PC-9 (cell line): ENCODE data around the gene FGD4. TPM values are rescaled to one million over a fixed set of nuclear protein-coding genes. Genes with fewer than 3 reads are reported as not detected.

Experiments
- BruUV-seq: library from RNA; stranded (reverse); fragments of 400-500 nt; replicated peaks from 2 replicates; lab custom pipeline; 2021; lab: Mats Ljungman, UMichigan
- CTCF ChIA-PET: fragments of 300-600 bp; sonication (Branson Sonifier 250); formaldehyde crosslinking; loops from one replicate; lab custom pipeline; 2022; ENCODE audit warnings: antibody characterized with exemption; lab: Charles Lee
- POLR2A ChIA-PET: fragments of 300-600 bp; sonication (Branson Sonifier 250); formaldehyde crosslinking; loops from one replicate; lab custom pipeline; 2022; ENCODE audit warnings: antibody characterized with exemption; ENCODE audit not compliant: unreplicated experiment; lab: Charles Lee
- DNase-seq, 2 experiments: peaks; one replicate each; pipeline versions ENCODE4 v3.0.0 to v3.0.0-alpha.2; 2015 to 2022; ENCODE audit warnings: mixed read lengths in 1 of 2
- H2AFZ ChIP-seq: fragments of 200-600 bp; sonication (generic); 2 replicates; pipeline ENCODE4 v1.8.1; 2017; ENCODE audit warnings: antibody characterized with exemption
- H3F3A ChIP-seq: fragments of 200-600 bp; sonication (generic); 2 replicates; pipeline ENCODE4 v1.8.1; 2017; ENCODE audit warnings: antibody characterized with exemption, mild to moderate bottlenecking, low read depth; ENCODE audit not compliant: insufficient read depth
- H3K27ac ChIP-seq: fragments of 200-600 bp; sonication (generic); 2 replicates; pipeline ENCODE4 v1.6.1; 2016; ENCODE audit warnings: mixed run types
- H3K27me3 ChIP-seq: fragments of 200-600 bp; sonication (generic); 2 replicates; pipeline ENCODE4 v1.6.1; 2016; ENCODE audit warnings: low read depth, mixed run types; ENCODE audit not compliant: insufficient read depth
- H3K36me3 ChIP-seq: fragments of 200-600 bp; sonication (generic); 2 replicates; pipeline ENCODE4 v1.6.1; 2016; ENCODE audit warnings: low read depth, mixed run types
- H3K4me1 ChIP-seq: fragments of 200-600 bp; sonication (generic); replicated peaks from 2 replicates; pipeline ENCODE4 v1.6.1; 2016; ENCODE audit warnings: mixed run types; ENCODE audit not compliant: insufficient read depth
- H3K4me2 ChIP-seq: fragments of 200-600 bp; sonication (generic); 2 replicates; pipeline ENCODE4 v1.6.1; 2017; ENCODE audit warnings: mixed run types
- H3K4me3 ChIP-seq: fragments of 200-600 bp; sonication (generic); 2 replicates; pipeline ENCODE4 v1.6.1; 2016; ENCODE audit warnings: mixed run types
- H3K79me2 ChIP-seq: fragments of 200-600 bp; sonication (generic); 2 replicates; pipeline ENCODE4 v1.6.1; 2017; ENCODE audit warnings: low read depth, mixed run types
- H3K9me2 ChIP-seq: fragments of 200-600 bp; sonication (generic); 2 replicates; pipeline ENCODE4 v1.8.1; 2017; ENCODE audit warnings: mild to moderate bottlenecking; ENCODE audit not compliant: insufficient read depth
- H3K9me3 ChIP-seq: fragments of 200-600 bp; sonication (generic); 2 replicates; pipeline ENCODE4 v1.8.1; 2016; ENCODE audit warnings: low read depth; ENCODE audit not compliant: insufficient read depth
- H4K20me1 ChIP-seq: fragments of 200-600 bp; sonication (generic); 2 replicates; pipeline ENCODE4 v1.8.1; 2017; ENCODE audit not compliant: insufficient read depth
- EZH2 ChIP-seq: fragments of 200-600 bp; sonication (generic); IDR thresholded peaks from 2 replicates; pipeline ENCODE4 v1.8.0; 2017; ENCODE audit warnings: antibody characterized with exemption, low read depth
- intact Hi-C: fragments of 100-400 bp; cut with micrococcal nuclease; formaldehyde crosslinking; loops from one replicate; pipeline ENCODE4 v1.10.0; 2022; ENCODE audit not compliant: unreplicated experiment
- total RNA-seq: library from RNA; stranded (reverse); gene quantifications from 2 replicates; pipeline ENCODE4 v1.2.3, GENCODE V29; 2021
- TF ChIP-seq, protein P1 (sequence below): fragments of 200-600 bp; sonication (generic); conservative IDR thresholded peaks from 2 replicates; pipeline ENCODE4 v1.6.1; 2017; ENCODE audit warnings: mixed run types, antibody characterized with exemption, mild to moderate bottlenecking, moderate library complexity

The FGD4 gene
- total RNA-seq, 1 experiment from 2014 or later = 28.3 TPM

DNA sequence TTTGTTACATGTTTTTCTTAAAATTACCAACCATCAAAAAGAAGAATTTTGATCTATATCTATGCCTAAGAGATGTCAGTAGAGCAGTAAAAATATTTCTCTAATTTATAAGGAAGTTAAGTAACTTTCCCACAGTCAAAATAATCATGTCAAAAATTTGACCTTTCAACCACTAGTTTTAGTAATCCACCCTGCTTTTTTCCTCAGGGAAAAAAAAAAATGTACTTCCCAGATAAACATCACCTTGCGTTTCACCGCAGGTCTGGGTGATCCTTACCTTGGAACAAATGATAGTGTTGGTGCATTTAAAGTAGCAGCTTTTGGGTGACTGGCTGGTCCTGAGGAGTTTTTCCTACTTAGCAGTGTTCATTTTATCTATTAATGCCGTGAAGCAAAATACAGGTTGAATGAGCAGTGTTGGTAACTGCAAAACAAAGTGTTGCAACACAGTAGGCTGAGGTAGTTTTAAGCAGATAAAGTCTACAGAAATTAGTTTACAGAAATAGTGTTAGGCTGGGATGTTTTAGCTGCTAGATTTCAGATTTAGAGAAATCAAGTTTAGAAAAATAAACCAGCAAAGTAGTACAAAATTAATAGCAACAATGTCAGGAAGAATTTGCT lies 142.5 kb downstream of the FGD4 start:
- Histone ChIP-seq H3K4me1 (peaks cover 26% of the 10 kb centered on the region), H2AFZ (no peak overlapping the region), H3K36me3 (no peaks in the 10 kb centered on the region), H3F3A (peaks cover 14% of the 10 kb centered on the region), H3K4me3 (peak overlapping the region; percentile 12; the same call in 1 of the 2 replicates), H3K79me2 (peaks cover 5% of the 10 kb centered on the region; the same call in 1 of the 2 replicates), H3K9me3 (no peaks in the 10 kb centered on the region), H3K4me2 (peak overlapping the region; percentile 59), H3K9me2 (no peaks in the 10 kb centered on the region), H3K27me3 (no peaks in the 10 kb centered on the region), H3K27ac (peak overlapping the region; percentile 63), H4K20me1 (no peaks in the 10 kb centered on the region)
- ChIA-PET POLR2A (interaction anchor here (0.6 kb wide), 1 partner anchor 164 kb away, joined by 5 read pairs; no protein-coding TSS in a partner anchor), CTCF (no interaction called here)
- BruUV-seq = no TSS peak
- peak; percentile 16 to 86 for DNase-seq
- TF ChIP-seq EZH2 = no peak
- TF ChIP-seq, protein P1, sequence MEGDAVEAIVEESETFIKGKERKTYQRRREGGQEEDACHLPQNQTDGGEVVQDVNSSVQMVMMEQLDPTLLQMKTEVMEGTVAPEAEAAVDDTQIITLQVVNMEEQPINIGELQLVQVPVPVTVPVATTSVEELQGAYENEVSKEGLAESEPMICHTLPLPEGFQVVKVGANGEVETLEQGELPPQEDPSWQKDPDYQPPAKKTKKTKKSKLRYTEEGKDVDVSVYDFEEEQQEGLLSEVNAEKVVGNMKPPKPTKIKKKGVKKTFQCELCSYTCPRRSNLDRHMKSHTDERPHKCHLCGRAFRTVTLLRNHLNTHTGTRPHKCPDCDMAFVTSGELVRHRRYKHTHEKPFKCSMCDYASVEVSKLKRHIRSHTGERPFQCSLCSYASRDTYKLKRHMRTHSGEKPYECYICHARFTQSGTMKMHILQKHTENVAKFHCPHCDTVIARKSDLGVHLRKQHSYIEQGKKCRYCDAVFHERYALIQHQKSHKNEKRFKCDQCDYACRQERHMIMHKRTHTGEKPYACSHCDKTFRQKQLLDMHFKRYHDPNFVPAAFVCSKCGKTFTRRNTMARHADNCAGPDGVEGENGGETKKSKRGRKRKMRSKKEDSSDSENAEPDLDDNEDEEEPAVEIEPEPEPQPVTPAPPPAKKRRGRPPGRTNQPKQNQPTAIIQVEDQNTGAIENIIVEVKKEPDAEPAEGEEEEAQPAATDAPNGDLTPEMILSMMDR = no peak
- intact Hi-C loops = no loop called here

DNA sequence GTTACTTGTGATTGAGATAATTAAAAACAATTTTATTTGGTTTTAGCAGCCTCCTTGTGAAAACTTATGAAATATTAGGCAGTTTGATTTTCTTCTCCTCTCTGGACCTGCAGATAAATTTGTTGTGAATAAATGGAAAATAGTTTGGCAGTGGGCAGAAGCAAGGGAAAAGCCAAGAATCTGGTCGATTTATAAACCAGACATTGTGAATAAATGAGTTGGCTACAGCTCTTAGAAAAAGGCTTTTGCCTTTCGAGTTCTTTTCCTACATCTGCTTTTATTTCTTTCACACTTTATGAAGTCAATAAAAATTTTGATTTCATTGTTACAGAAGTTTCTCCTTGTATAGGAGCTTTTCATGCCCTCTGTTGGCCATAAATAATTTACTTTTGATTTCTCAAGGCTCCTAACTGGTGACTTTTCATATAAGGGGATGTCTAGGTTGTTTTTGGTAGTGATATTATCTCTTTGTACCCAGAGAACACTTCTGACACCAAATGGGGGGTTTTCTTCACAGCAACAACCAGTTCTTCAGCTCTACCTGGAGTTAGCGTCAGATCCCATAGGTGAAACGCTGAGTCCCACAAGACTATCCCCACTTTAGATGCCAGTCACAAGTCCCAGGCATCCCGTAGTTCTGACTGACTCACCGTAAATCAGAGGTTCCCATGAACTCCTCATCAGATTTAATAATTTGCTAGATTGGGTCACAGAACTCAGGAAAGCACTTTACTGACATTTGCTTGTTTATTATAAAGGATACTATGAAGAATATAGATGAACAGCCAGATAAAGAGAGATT lies 143.3 kb downstream of the FGD4 start:
- no TSS peak for BruUV-seq
- CTCF ChIA-PET = no interaction called here
- H3K79me2 ChIP-seq = peaks cover 5% of the 10 kb centered on the region; the same call in 1 of the 2 replicates
- no peak for TF ChIP-seq EZH2
- TF ChIP-seq, protein P1 = no peak; the same call in 1 of the 2 replicates
- H3K4me2 ChIP-seq = peak overlapping the region; percentile 59
- H4K20me1 ChIP-seq = no peaks in the 10 kb centered on the region
- peaks cover 26% of the 10 kb centered on the region for H3K4me1 ChIP-seq
- H3K9me3 ChIP-seq = no peaks in the 10 kb centered on the region
- H3K36me3 ChIP-seq = no peaks in the 10 kb centered on the region
- H2AFZ ChIP-seq = no peak overlapping the region
- peak overlapping the region; percentile 63 for H3K27ac ChIP-seq
- POLR2A ChIA-PET = interaction anchor here (0.6 kb wide), 1 partner anchor 163 kb away, joined by 5 read pairs; no protein-coding TSS in a partner anchor
- H3K4me3 ChIP-seq = peak overlapping the region; percentile 12; the same call in 1 of the 2 replicates
- H3F3A ChIP-seq = peaks cover 14% of the 10 kb centered on the region
- H3K9me2 ChIP-seq = no peaks in the 10 kb centered on the region
- intact Hi-C loops = no loop called here
- DNase-seq = no peak
- no peaks in the 10 kb centered on the region for H3K27me3 ChIP-seq

DNA sequence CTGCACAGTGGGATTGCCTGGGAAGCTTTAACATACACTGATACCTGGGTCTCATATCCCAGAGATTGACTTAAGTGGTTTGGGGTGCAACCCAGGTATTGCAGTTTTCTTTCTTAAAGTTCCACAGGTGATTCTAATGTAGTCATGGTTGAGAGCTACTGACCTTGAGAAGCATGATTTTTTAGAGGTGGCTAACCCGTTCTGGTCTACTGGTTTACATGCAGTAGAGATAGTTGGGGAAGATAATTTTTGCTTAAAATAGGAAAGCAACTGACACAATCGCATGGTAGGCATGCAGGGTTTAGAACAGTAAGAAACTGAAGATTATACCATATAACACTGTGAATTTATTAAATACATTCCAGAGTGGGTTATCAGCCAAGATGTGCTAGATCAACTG lies 145.5 kb downstream of the FGD4 start:
- H3K4me1 ChIP-seq = peaks cover 26% of the 10 kb centered on the region
- ChIA-PET POLR2A (no interaction called here), CTCF (no interaction called here)
- H3K4me2 ChIP-seq = no peak overlapping the region
- peaks cover 5% of the 10 kb centered on the region; the same call in 1 of the 2 replicates for H3K79me2 ChIP-seq
- no peaks in the 10 kb centered on the region for H3K27me3 ChIP-seq
- H3F3A ChIP-seq = peaks cover 14% of the 10 kb centered on the region
- H3K4me3 ChIP-seq = no peak overlapping the region
- H2AFZ ChIP-seq = no peak overlapping the region
- no peaks in the 10 kb centered on the region for H3K36me3 ChIP-seq
- TF ChIP-seq, protein P1 = no peak
- no peak for TF ChIP-seq EZH2
- H4K20me1 ChIP-seq = no peaks in the 10 kb centered on the region
- BruUV-seq = no TSS peak
- DNase-seq = no peak
- intact Hi-C loops = loop anchor here (5.0 kb wide), 1 partner anchor 148 kb away; the partner anchor contains the start of gene FGD4
- H3K27ac ChIP-seq = no peak overlapping the region
- no peaks in the 10 kb centered on the region for H3K9me3 ChIP-seq
- H3K9me2 ChIP-seq = no peaks in the 10 kb centered on the region
